MM.1S (cell line): ENCODE results near the gene GAA.

Experiments used
- DNase-seq: peaks from one replicate; pipeline ENCODE4 v3.0.0-alpha.2; 2015
- H2AFZ ChIP-seq: fragments of 300-600 bp; sonication (generic); 2 replicates; pipeline ENCODE4 v1.6.0; 2016; ENCODE audit warnings: antibody characterized with exemption, low read length
- H3F3A ChIP-seq: fragments of 300-600 bp; sonication (generic); 2 replicates; pipeline ENCODE4 v1.6.1; 2016; ENCODE audit warnings: mild to moderate bottlenecking, antibody characterized with exemption, low read length, moderate library complexity, mixed read lengths; ENCODE audit not compliant: insufficient read depth
- H3K27ac ChIP-seq: fragments of 300-600 bp; sonication (generic); 2 replicates; pipeline ENCODE4 v1.5.1; 2016; ENCODE audit warnings: mild to moderate bottlenecking, low read length
- H3K27me3 ChIP-seq: fragments of 300-600 bp; sonication (generic); replicated peaks from 2 replicates; pipeline ENCODE4 v1.6.0; 2016; ENCODE audit warnings: low read length; ENCODE audit not compliant: insufficient read depth
- H3K36me3 ChIP-seq: fragments of 300-600 bp; sonication (generic); replicated peaks from 2 replicates; pipeline ENCODE4 v1.6.1; 2016; ENCODE audit warnings: mild to moderate bottlenecking, low read length, mixed read lengths; ENCODE audit not compliant: insufficient read depth
- H3K4me1 ChIP-seq: fragments of 300-600 bp; sonication (generic); 2 replicates; pipeline ENCODE4 v1.6.1; 2016; ENCODE audit warnings: low read length, mixed read lengths
- H3K4me2 ChIP-seq: fragments of 300-600 bp; sonication (generic); 2 replicates; pipeline ENCODE4 v1.6.0; 2016; ENCODE audit warnings: low read depth, low read length
- H3K4me3 ChIP-seq: fragments of 300-600 bp; sonication (generic); 2 replicates; pipeline ENCODE4 v1.5.1; 2016; ENCODE audit warnings: low read length, mixed read lengths
- H3K79me2 ChIP-seq: fragments of 300-600 bp; sonication (generic); 2 replicates; pipeline ENCODE4 v1.6.1; 2016; ENCODE audit warnings: mixed run types, low read length, mixed read lengths
- H3K9ac ChIP-seq: fragments of 300-600 bp; sonication (generic); 2 replicates; pipeline ENCODE4 v1.6.1; 2016; ENCODE audit warnings: low read length, mixed read lengths
- H3K9me2 ChIP-seq: fragments of 300-600 bp; sonication (generic); replicated peaks from 2 replicates; pipeline ENCODE4 v1.6.1; 2016; ENCODE audit warnings: mild to moderate bottlenecking, low read length, mixed read lengths; ENCODE audit not compliant: insufficient read depth
- H3K9me3 ChIP-seq: fragments of 300-600 bp; sonication (generic); replicated peaks from 2 replicates; pipeline ENCODE4 v1.6.1; 2016; ENCODE audit warnings: mild to moderate bottlenecking, low read length, mixed read lengths; ENCODE audit not compliant: insufficient read depth
- H4K20me1 ChIP-seq: fragments of 300-600 bp; sonication (generic); 2 replicates; pipeline ENCODE4 v1.6.1; 2016; ENCODE audit warnings: mild to moderate bottlenecking, low read length, moderate library complexity, mixed read lengths; ENCODE audit not compliant: insufficient read depth
- CTCF ChIP-seq: fragments of 300-600 bp; sonication (generic); IDR thresholded peaks from 2 replicates; pipeline ENCODE4 v1.5.1; 2016; ENCODE audit warnings: antibody characterized with exemption, low read length, mixed read lengths
- EZH2 ChIP-seq: fragments of 300-600 bp; sonication (generic); optimal IDR thresholded peaks from 2 replicates; pipeline ENCODE3; 2017; ENCODE audit warnings: low read depth, mild to moderate bottlenecking, antibody characterized with exemption, low read length, mixed read lengths
- EZH2phosphoT487 ChIP-seq: fragments of 300-600 bp; sonication (generic); IDR thresholded peaks from 2 replicates; pipeline ENCODE4 v1.6.1; 2018; ENCODE audit warnings: antibody characterized with exemption, low read length

Gene GAA

GRCh38 chr17:80104321-80104955 is 3.1 kb downstream of the GAA start:
- H3K4me2 ChIP-seq: no peak overlapping the region
- H3K36me3 ChIP-seq: no peaks in the 10 kb centered on the region
- H3K9ac ChIP-seq: no peak overlapping the region
- TF ChIP-seq EZH2 (no peak), EZH2phosphoT487 (no peak), CTCF (no peak)
- peaks cover 63% of the 10 kb centered on the region for H3K27me3 ChIP-seq
- H3K27ac ChIP-seq: no peak overlapping the region
- H3K9me3 ChIP-seq: no peaks in the 10 kb centered on the region
- H3K79me2 ChIP-seq: no peaks in the 10 kb centered on the region
- H3K4me3 ChIP-seq: no peak overlapping the region
- H3K9me2 ChIP-seq: no peaks in the 10 kb centered on the region
- H4K20me1 ChIP-seq: no peaks in the 10 kb centered on the region
- no peak overlapping the region for H2AFZ ChIP-seq
- DNase-seq: no peak
- no peaks in the 10 kb centered on the region for H3F3A ChIP-seq
- peaks cover 4% of the 10 kb centered on the region; the same call in 1 of the 2 replicates for H3K4me1 ChIP-seq

- no peaks in the 10 kb centered on the region for H4K20me1 ChIP-seq
- H3K27ac ChIP-seq: no peak overlapping the region
These were observed 3.6 kb downstream of the GAA start for GRCh38 chr17:80104956-80105375.

GRCh38 chr17:80105762-80106161 is 4.4 kb downstream of the GAA start:
- Histone ChIP-seq H4K20me1 (no peaks in the 10 kb centered on the region), H3K27me3 (peaks cover 63% of the 10 kb centered on the region), H3K9me3 (no peaks in the 10 kb centered on the region), H3K4me1 (no peaks in the 10 kb centered on the region), H3K9me2 (no peaks in the 10 kb centered on the region), H3K4me2 (no peak overlapping the region), H3K4me3 (no peak overlapping the region), H3K27ac (no peak overlapping the region), H2AFZ (no peak overlapping the region), H3K36me3 (no peaks in the 10 kb centered on the region), H3K79me2 (no peaks in the 10 kb centered on the region), H3F3A (no peaks in the 10 kb centered on the region), H3K9ac (no peak overlapping the region)
- no peak for TF ChIP-seq EZH2
- no peak for TF ChIP-seq EZH2phosphoT487
- TF ChIP-seq CTCF: no peak
- no peak for DNase-seq

More at GRCh38 chr17:80104956-80105375, 3.6 kb downstream of the GAA start:
- DNase-seq: no peak
- Histone ChIP-seq H3K4me1 (peaks cover 4% of the 10 kb centered on the region; the same call in 1 of the 2 replicates), H3K79me2 (no peaks in the 10 kb centered on the region), H3K9me3 (no peaks in the 10 kb centered on the region), H3K9ac (no peak overlapping the region), H3K4me3 (no peak overlapping the region), H3K9me2 (no peaks in the 10 kb centered on the region), H3K4me2 (no peak overlapping the region), H3F3A (no peaks in the 10 kb centered on the region), H2AFZ (no peak overlapping the region), H3K27me3 (peaks cover 63% of the 10 kb centered on the region), H3K36me3 (no peaks in the 10 kb centered on the region)
- TF ChIP-seq CTCF: no peak
- TF ChIP-seq EZH2phosphoT487: no peak
- no peak for TF ChIP-seq EZH2
